CD8-positive, alpha-beta memory T cell (primary cell): Measurements from ENCODE around the gene MEIS2. TPM values are rescaled to one million over a fixed set of nuclear protein-coding genes. Genes with fewer than 3 reads are reported as not detected.

Source experiments
- CTCF ChIA-PET: fragments of 350-600 bp; sonication (Branson Sonifier 250); formaldehyde crosslinking; loops from one replicate; lab custom pipeline; 2021; ENCODE audit warnings: antibody characterized with exemption; lab: Charles Lee
- POLR2A ChIA-PET: fragments of 350-600 bp; sonication (Branson Sonifier 250); formaldehyde crosslinking; loops from one replicate; lab custom pipeline; 2021; ENCODE audit warnings: antibody characterized with exemption; lab: Charles Lee
- DNase-seq, 5 donors: peaks; one replicate each; pipeline versions ENCODE4 v3.0.0 to v3.0.0-alpha.2; 2020 to 2022; ENCODE audit warnings: mixed read lengths in 1 of 5
- H3K27ac ChIP-seq: one replicate; pipeline ENCODE4 v1.7.0; 2013; ENCODE audit warnings: low read depth, mild to moderate bottlenecking, low read length, moderate library complexity
- H3K27me3 ChIP-seq: 2 replicates; pipeline ENCODE4 v1.7.0; 2013; ENCODE audit warnings: low read length, mild to moderate bottlenecking; ENCODE audit not compliant: insufficient read depth, poor library complexity, severe bottlenecking
- H3K36me3 ChIP-seq: 2 replicates; pipeline ENCODE4 v1.7.0; 2013; ENCODE audit warnings: mild to moderate bottlenecking, low read length, moderate library complexity; ENCODE audit not compliant: insufficient read depth
- H3K4me1 ChIP-seq: 2 replicates; pipeline ENCODE4 v1.7.0; 2013; ENCODE audit warnings: mild to moderate bottlenecking, low read length, moderate library complexity; ENCODE audit not compliant: insufficient read depth
- H3K4me3 ChIP-seq: 2 replicates; pipeline ENCODE4 v1.7.0; 2013; ENCODE audit warnings: mild to moderate bottlenecking, low read length
- H3K9me3 ChIP-seq: 2 replicates; pipeline ENCODE4 v1.7.0; 2013; ENCODE audit warnings: mild to moderate bottlenecking, low read length
- H3K27ac Mint-ChIP-seq, 8 donors: one replicate each; pipeline ENCODE4 v1.8.0; 2020 to 2021; ENCODE audit warnings: mixed read lengths in 8 of 8, mild to moderate bottlenecking in 6 of 8, inconsistent platforms in 3 of 8, moderate library complexity in 3 of 8
- H3K27me3 Mint-ChIP-seq, 2 donors: one replicate each; pipeline ENCODE4 v1.8.0; 2020 to 2021; ENCODE audit warnings: mixed read lengths in 2 of 2, mild to moderate bottlenecking in 1 of 2, moderate library complexity in 1 of 2
- H3K36me3 Mint-ChIP-seq, 3 donors: one replicate each; pipeline ENCODE4 v1.8.0; 2020 to 2021; ENCODE audit warnings: mixed read lengths in 3 of 3, inconsistent platforms in 1 of 3, mild to moderate bottlenecking in 1 of 3
- H3K4me1 Mint-ChIP-seq, 3 donors: one replicate each; pipeline ENCODE4 v1.8.0; 2020 to 2021; ENCODE audit warnings: mixed read lengths in 3 of 3, inconsistent platforms in 1 of 3, mild to moderate bottlenecking in 1 of 3
- H3K4me3 Mint-ChIP-seq, 7 donors: one replicate each; pipeline ENCODE4 v1.8.0; 2020 to 2021; ENCODE audit warnings: mixed read lengths in 7 of 7, mild to moderate bottlenecking in 6 of 7, moderate library complexity in 4 of 7, inconsistent platforms in 2 of 7
- H3K9me3 Mint-ChIP-seq, 5 donors: one replicate each; pipeline ENCODE4 v1.8.0; 2020 to 2022; ENCODE audit warnings: mixed read lengths in 5 of 5, mild to moderate bottlenecking in 3 of 5, moderate library complexity in 2 of 5, inconsistent platforms in 1 of 5
- polyA plus RNA-seq: library from polyadenylated mRNA; unstranded; fragments of 300-500 nt; fragmentation: Illumina TruSeq; gene quantifications from one replicate; pipeline ENCODE4 v1.2.3, GENCODE V29; 2021
- total RNA-seq, 2 experiments: library from RNA; stranded (reverse); gene quantifications; one replicate each; pipeline ENCODE4 v1.2.3, GENCODE V29; 2021

MEIS2 gene
- total and polyA plus RNA-seq, 3 experiments from 2014 or later: not detected

- DNase-seq: no peak
- Histone ChIP-seq H3K27ac (no peak overlapping the region), H3K9me3 (no peaks in the 10 kb centered on the region), H3K4me1 (peaks cover 19% of the 10 kb centered on the region), H3K4me3 (no peak overlapping the region), H3K36me3 (no peaks in the 10 kb centered on the region), H3K27me3 (peaks cover 18% of the 10 kb centered on the region)
- CTCF ChIA-PET: interaction anchor here (0.6 kb wide), 1 partner anchor 71 kb away, joined by 3 read pairs; no protein-coding TSS in a partner anchor
- H3K4me1 Mint-ChIP-seq: peaks cover 37 to 46% (median 38%) of the 10 kb centered on the region in 3 donors
- H3K27ac Mint-ChIP-seq: peak overlapping the region in 1 of 8 donors; percentile 75
- peaks cover 55 to 88% of the 10 kb centered on the region in 2 donors for H3K27me3 Mint-ChIP-seq
- peak overlapping the region in 3 of 7 donors; percentile 0 to 39 (median 25) for H3K4me3 Mint-ChIP-seq
- POLR2A ChIA-PET: no interaction called here
- H3K9me3 Mint-ChIP-seq: peaks cover 0 to 4% (median 2%) of the 10 kb centered on the region in 5 donors
- peaks cover 0 to under 1% (median 0%) of the 10 kb centered on the region in 3 donors for H3K36me3 Mint-ChIP-seq
These were observed 5.2 kb downstream of the MEIS2 start for GRCh38 chr15:37094915-37095711.

DNA sequence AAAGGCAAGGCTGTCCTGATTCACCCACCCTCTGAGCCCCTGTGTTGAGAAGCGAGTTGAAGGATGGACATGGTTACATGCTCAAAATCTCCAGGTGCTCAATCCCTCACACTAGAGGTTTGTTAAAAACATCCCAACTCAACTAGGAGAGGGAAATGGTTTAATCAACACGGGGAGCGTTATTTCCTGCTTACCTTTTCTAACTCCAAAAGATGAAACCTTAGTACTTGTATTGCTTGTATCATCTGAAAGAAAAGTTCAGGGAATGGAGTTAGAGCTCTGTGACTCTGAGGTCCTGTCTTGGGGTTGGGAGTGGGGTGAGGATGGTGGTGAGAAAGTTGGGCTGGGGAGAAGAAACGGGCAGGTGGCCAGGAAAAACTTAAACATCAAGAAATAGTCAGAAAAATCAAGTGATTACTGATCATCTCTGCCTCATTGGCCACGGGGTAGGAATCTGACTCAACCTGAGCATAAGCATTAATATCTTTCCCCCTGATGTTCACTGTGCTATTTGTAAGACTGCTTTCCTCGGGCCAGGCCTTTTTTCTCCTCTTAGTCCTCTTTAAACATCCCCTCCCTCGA lies 5.9 kb downstream of the MEIS2 start:
- H3K9me3 ChIP-seq: no peaks in the 10 kb centered on the region
- no peak for DNase-seq
- Mint-ChIP-seq H3K4me1 (peaks cover 31 to 39% (median 33%) of the 10 kb centered on the region in 3 donors), H3K27ac (peak overlapping the region in 1 of 8 donors; percentile 21), H3K27me3 (peaks cover 53 to 81% of the 10 kb centered on the region in 2 donors), H3K9me3 (peaks cover 0 to 4% (median 2%) of the 10 kb centered on the region in 5 donors), H3K36me3 (no peaks in the 10 kb centered on the region), H3K4me3 (peak overlapping the region in 1 of 7 donors; percentile 9)
- H3K27ac ChIP-seq: no peak overlapping the region
- no peaks in the 10 kb centered on the region for H3K36me3 ChIP-seq
- POLR2A ChIA-PET: no interaction called here
- H3K4me3 ChIP-seq: no peak overlapping the region
- CTCF ChIA-PET: interaction anchor here (0.6 kb wide), 1 partner anchor 70 kb away, joined by 3 read pairs; no protein-coding TSS in a partner anchor
- H3K27me3 ChIP-seq: peaks cover 18% of the 10 kb centered on the region
- peaks cover 13% of the 10 kb centered on the region for H3K4me1 ChIP-seq

DNA sequence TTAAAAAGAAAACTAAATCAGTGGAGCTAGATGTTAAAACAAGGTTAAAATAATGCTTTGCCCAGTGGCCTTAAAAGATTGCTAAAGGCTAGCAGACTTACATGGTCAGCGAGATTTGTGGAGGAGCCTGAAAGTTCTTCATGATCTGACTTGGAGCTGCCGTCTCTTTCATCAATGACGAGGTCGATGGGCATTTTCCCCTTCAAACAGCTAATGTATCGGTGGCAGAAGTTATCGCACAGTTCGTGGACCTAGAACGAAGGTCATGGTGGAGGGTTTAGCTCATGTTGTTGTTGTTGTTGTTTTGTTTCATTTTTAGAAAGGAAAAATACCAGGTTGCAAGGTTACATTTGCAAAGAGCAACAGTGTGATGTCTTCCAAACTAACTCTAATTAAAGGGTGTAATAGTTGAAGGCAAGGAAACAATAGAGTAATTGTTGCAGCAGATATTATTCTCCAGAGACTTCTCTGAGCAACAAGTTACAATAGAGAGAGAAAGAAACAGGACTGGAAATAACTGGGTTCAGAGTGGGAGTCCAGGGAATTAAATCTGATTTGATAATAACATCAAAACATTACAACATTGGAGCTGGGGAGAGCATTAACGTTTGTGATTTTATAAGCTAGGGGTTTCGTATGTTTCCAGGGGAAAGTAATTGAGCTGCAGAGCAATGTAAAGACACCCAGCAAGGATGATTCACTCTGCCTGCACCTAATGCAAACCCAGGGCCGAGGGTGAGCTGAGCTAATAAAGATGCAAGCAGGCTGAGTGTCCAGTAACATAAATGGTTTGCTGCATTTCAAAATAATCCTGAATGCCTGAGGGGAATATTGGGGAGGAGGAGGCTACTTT lies 6.6 kb downstream of the MEIS2 start:
- Histone ChIP-seq H3K4me1 (peaks cover 9% of the 10 kb centered on the region), H3K4me3 (no peak overlapping the region), H3K27me3 (peaks cover 18% of the 10 kb centered on the region), H3K27ac (no peak overlapping the region), H3K36me3 (no peaks in the 10 kb centered on the region), H3K9me3 (no peaks in the 10 kb centered on the region)
- peaks cover 0 to 4% (median 2%) of the 10 kb centered on the region in 5 donors for H3K9me3 Mint-ChIP-seq
- H3K4me1 Mint-ChIP-seq: peaks cover 24 to 33% (median 28%) of the 10 kb centered on the region in 3 donors
- CTCF ChIA-PET: no interaction called here
- POLR2A ChIA-PET: no interaction called here
- peaks cover 54 to 81% of the 10 kb centered on the region in 2 donors for H3K27me3 Mint-ChIP-seq
- H3K36me3 Mint-ChIP-seq: no peaks in the 10 kb centered on the region
- no peak overlapping the region for H3K27ac Mint-ChIP-seq
- H3K4me3 Mint-ChIP-seq: peak overlapping the region in 1 of 7 donors; percentile 55
- no peak for DNase-seq

DNA sequence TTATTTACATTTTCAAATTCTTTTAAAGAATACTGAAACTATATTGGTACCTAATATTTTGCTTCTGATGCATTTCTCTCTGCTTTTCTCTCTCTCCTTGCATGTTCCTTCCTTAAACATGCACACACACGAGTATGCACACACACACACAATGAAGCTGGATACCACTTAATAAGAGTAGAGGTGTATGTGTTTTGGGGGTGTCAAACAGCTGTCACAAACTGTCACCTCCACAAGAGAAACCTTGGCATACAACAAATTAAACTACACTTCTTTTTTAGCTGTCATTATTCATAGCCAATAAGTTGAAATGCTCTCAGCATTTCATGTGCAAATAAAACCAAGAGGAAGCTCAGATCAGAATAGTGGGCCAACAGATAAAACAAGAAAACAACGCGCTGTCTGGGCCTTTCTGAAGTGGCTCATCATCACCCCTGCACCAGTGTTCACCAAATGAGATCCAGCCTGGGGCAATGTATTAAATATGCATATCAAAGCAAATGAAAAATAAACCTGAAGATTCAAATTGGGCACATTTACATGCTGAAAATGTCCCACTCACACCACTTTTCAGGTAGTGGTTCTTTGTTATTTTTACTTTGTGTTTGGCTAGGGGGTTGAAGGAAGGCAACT lies 9.7 kb downstream of the MEIS2 start:
- Histone ChIP-seq H3K4me1 (no peaks in the 10 kb centered on the region), H3K27ac (no peak overlapping the region), H3K9me3 (no peaks in the 10 kb centered on the region), H3K36me3 (no peaks in the 10 kb centered on the region), H3K27me3 (peaks cover 4% of the 10 kb centered on the region), H3K4me3 (no peak overlapping the region)
- no peak overlapping the region for H3K27ac Mint-ChIP-seq
- peaks cover 0 to 10% (median 4%) of the 10 kb centered on the region in 3 donors for H3K4me1 Mint-ChIP-seq
- H3K4me3 Mint-ChIP-seq: no peak overlapping the region
- peaks cover 0 to 2% (median 0%) of the 10 kb centered on the region in 5 donors for H3K9me3 Mint-ChIP-seq
- ChIA-PET CTCF (no interaction called here), POLR2A (no interaction called here)
- DNase-seq: no peak
- H3K36me3 Mint-ChIP-seq: no peaks in the 10 kb centered on the region
- peaks cover 38 to 50% of the 10 kb centered on the region in 2 donors for H3K27me3 Mint-ChIP-seq

GRCh38 chr15:37088436-37088835 lies 11.9 kb downstream of the MEIS2 start:
- Mint-ChIP-seq H3K4me1 (no peaks in the 10 kb centered on the region), H3K9me3 (no peaks in the 10 kb centered on the region), H3K4me3 (no peak overlapping the region), H3K27ac (no peak overlapping the region), H3K27me3 (peaks cover 22 to 31% of the 10 kb centered on the region in 2 donors), H3K36me3 (no peaks in the 10 kb centered on the region)
- CTCF ChIA-PET: no interaction called here
- POLR2A ChIA-PET: no interaction called here
- no peak overlapping the region for H3K4me3 ChIP-seq
- no peaks in the 10 kb centered on the region for H3K36me3 ChIP-seq
- H3K4me1 ChIP-seq: no peaks in the 10 kb centered on the region
- peaks cover 4% of the 10 kb centered on the region for H3K27me3 ChIP-seq
- DNase-seq: no peak
- no peak overlapping the region for H3K27ac ChIP-seq
- H3K9me3 ChIP-seq: no peaks in the 10 kb centered on the region

- Mint-ChIP-seq H3K9me3 (no peaks in the 10 kb centered on the region), H3K27ac (no peak overlapping the region), H3K4me3 (no peak overlapping the region), H3K27me3 (peaks cover 15 to 19% of the 10 kb centered on the region in 2 donors), H3K36me3 (no peaks in the 10 kb centered on the region), H3K4me1 (no peaks in the 10 kb centered on the region)
- Histone ChIP-seq H3K27me3 (no peaks in the 10 kb centered on the region), H3K27ac (no peak overlapping the region), H3K4me1 (no peaks in the 10 kb centered on the region), H3K4me3 (no peak overlapping the region), H3K9me3 (no peaks in the 10 kb centered on the region), H3K36me3 (no peaks in the 10 kb centered on the region)
- no peak for DNase-seq
- ChIA-PET CTCF (no interaction called here), POLR2A (no interaction called here)
These were observed 13.2 kb downstream of the MEIS2 start for GRCh38 chr15:37087131-37087588.

DNA sequence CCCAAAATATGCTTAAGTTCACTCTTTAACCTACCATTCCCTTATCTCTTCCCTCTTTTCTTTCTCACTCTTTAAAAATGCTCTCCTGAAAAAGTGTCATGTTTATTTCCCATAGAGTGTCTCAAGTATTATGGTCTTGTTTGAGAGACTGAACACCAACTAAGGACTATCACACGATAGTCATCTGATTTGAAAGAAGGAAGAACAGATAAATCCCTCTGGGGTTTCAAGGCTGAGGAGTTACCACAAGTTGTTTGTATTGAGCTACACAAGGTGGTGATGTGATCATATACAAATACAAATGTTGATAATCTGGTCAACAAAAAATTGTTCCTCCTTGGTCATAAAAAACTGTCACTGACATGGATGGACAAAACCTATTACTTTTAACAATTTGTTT lies 13.8 kb downstream of the MEIS2 start:
- Histone ChIP-seq H3K27me3 (no peaks in the 10 kb centered on the region), H3K9me3 (no peaks in the 10 kb centered on the region), H3K36me3 (no peaks in the 10 kb centered on the region), H3K27ac (no peak overlapping the region), H3K4me3 (no peak overlapping the region), H3K4me1 (no peaks in the 10 kb centered on the region)
- POLR2A ChIA-PET: no interaction called here
- Mint-ChIP-seq H3K36me3 (no peaks in the 10 kb centered on the region), H3K27me3 (peaks cover 14 to 15% of the 10 kb centered on the region in 2 donors), H3K9me3 (no peaks in the 10 kb centered on the region), H3K4me3 (no peak overlapping the region), H3K4me1 (no peaks in the 10 kb centered on the region), H3K27ac (no peak overlapping the region)
- no peak for DNase-seq
- CTCF ChIA-PET: no interaction called here
